Cardiac muscle cell (in vitro differentiated cells and primary cell): ENCODE measurements around the gene RNASE8. TPM values are rescaled to one million over a fixed set of nuclear protein-coding genes. Genes with fewer than 3 reads are reported as not detected.
A peak's percentile ranks its signal among the peaks of the same experiment; 100 is the strongest.

Experiments
- DNase-seq, 2 donors: peaks; one replicate each; pipeline versions ENCODE4 v3.0.0 to v3.0.0-alpha.2; 2010 to 2017; ENCODE audit warnings: low read depth in 1 of 2, low spot score in 1 of 2
- H3K27ac ChIP-seq: fragments of 200-600 bp; sonication (generic); 2 replicates; pipeline ENCODE4 v1.5.1; 2016
- H3K27me3 ChIP-seq: fragments of 200-600 bp; sonication (generic); 2 replicates; pipeline ENCODE4 v1.6.0; 2016; ENCODE audit warnings: control low read depth
- H3K36me3 ChIP-seq: fragments of 200-600 bp; sonication (generic); 2 replicates; pipeline ENCODE4 v1.5.1; 2016; ENCODE audit warnings: control low read depth
- H3K4me1 ChIP-seq: fragments of 200-600 bp; sonication (generic); 2 replicates; pipeline ENCODE4 v1.8.1; 2017; ENCODE audit warnings: low read depth, mild to moderate bottlenecking, mixed run types
- H3K4me3 ChIP-seq: fragments of 200-600 bp; sonication (generic); 2 replicates; pipeline ENCODE4 v1.5.1; 2016; ENCODE audit warnings: mild to moderate bottlenecking
- H3K9me3 ChIP-seq: fragments of 200-600 bp; sonication (generic); 2 replicates; pipeline ENCODE4 v1.5.1; 2017; ENCODE audit warnings: low read depth, mild to moderate bottlenecking, control low read depth
- CTCF ChIP-seq: IDR thresholded peaks from 2 replicates; pipeline ENCODE4 v1.5.1; 2012; ENCODE audit warnings: low read depth, mild to moderate bottlenecking, low read length
- polyA plus RNA-seq: library from polyadenylated mRNA; unstranded; fragments of >200 nt; fragmentation: Nextera tagmentation; extraction: Ambion mirVana; gene quantifications from 2 replicates; pipeline ENCODE4 v1.2.1, GENCODE V29; 2016
- total RNA-seq: library from RNA; depleted of rRNA; stranded (reverse); fragments of >200 nt; gene quantifications from 2 replicates; pipeline ENCODE4 v1.2.3, GENCODE V29; 2016

RNASE8 gene
- total and polyA plus RNA-seq, 2 experiments from 2014 or later, result not detected

GRCh38 chr14:21042918-21043317 lies 14.7 kb upstream of the RNASE8 start:
- Histone ChIP-seq H3K9me3 (no peaks in the 10 kb centered on the region), H3K27ac (no peak overlapping the region), H3K27me3 (no peaks in the 10 kb centered on the region), H3K4me1 (peaks cover 17% of the 10 kb centered on the region), H3K4me3 (no peak overlapping the region), H3K36me3 (no peaks in the 10 kb centered on the region)
- TF ChIP-seq CTCF, result no peak
- DNase-seq, result no peak

- no peak for TF ChIP-seq CTCF
- no peak for DNase-seq
- Histone ChIP-seq H3K9me3 (no peaks in the 10 kb centered on the region), H3K27ac (no peak overlapping the region), H3K4me3 (no peak overlapping the region), H3K4me1 (peaks cover 15% of the 10 kb centered on the region), H3K27me3 (no peaks in the 10 kb centered on the region), H3K36me3 (no peaks in the 10 kb centered on the region)
Observed at GRCh38 chr14:21043387-21043973, 14.1 kb upstream of the RNASE8 start.

- Histone ChIP-seq H3K27ac (no peak overlapping the region), H3K4me3 (no peak overlapping the region), H3K9me3 (no peaks in the 10 kb centered on the region), H3K4me1 (peaks cover 9% of the 10 kb centered on the region), H3K36me3 (no peaks in the 10 kb centered on the region), H3K27me3 (no peaks in the 10 kb centered on the region)
- no peak for TF ChIP-seq CTCF
- DNase-seq, result no peak
Observed at GRCh38 chr14:21043974-21044618, 13.5 kb upstream of the RNASE8 start.

- H3K9me3 ChIP-seq, result no peaks in the 10 kb centered on the region
- peak in 1 of 2 donors; percentile 54 for DNase-seq
- H3K4me1 ChIP-seq, result no peaks in the 10 kb centered on the region
- H3K27ac ChIP-seq, result no peak overlapping the region
- H3K36me3 ChIP-seq, result no peaks in the 10 kb centered on the region
- no peak for TF ChIP-seq CTCF
- no peaks in the 10 kb centered on the region for H3K27me3 ChIP-seq
- H3K4me3 ChIP-seq, result no peak overlapping the region
Observed at GRCh38 chr14:21047378-21047781, 10.2 kb upstream of the RNASE8 start.

GRCh38 chr14:21048638-21049037 lies 9.0 kb upstream of the RNASE8 start:
- DNase-seq, result no peak
- no peaks in the 10 kb centered on the region for H3K36me3 ChIP-seq
- TF ChIP-seq CTCF, result no peak
- no peak overlapping the region for H3K27ac ChIP-seq
- H3K4me1 ChIP-seq, result no peaks in the 10 kb centered on the region
- no peak overlapping the region for H3K4me3 ChIP-seq
- no peaks in the 10 kb centered on the region for H3K27me3 ChIP-seq
- no peaks in the 10 kb centered on the region for H3K9me3 ChIP-seq
